HG02938 (cell line): ENCODE measurements around the gene OSER1.
"Not testable (repeated sequence)": the region's sequence is repeated elsewhere in the genome, so short reads cannot be mapped to it uniquely, and the experiment has no call there.

ENCODE experiments used
- ATAC-seq: cut with Tn5 transposase; IDR thresholded peaks from one replicate; pipeline ENCODE4 v1.9.1; 2021; ENCODE audit warnings: mild to moderate bottlenecking, moderate library complexity; ENCODE audit not compliant: unreplicated experiment

The OSER1 gene

GRCh38 chr20:44204156-44204831 is 6.3 kb downstream of the OSER1 start:
- ATAC-seq, result no peak

- no peak for ATAC-seq
Measured at GRCh38 chr20:44203161-44203560, 7.4 kb downstream of the OSER1 start.

- ATAC-seq, result no peak
Measured at GRCh38 chr20:44200983-44201382, 9.6 kb downstream of the OSER1 start.

- no peak for ATAC-seq
Measured at GRCh38 chr20:44200371-44200770, 10.2 kb downstream of the OSER1 start.

- no peak for ATAC-seq
Measured at GRCh38 chr20:44199877-44200276, 10.7 kb downstream of the OSER1 start.

- ATAC-seq, result no peak
Measured at GRCh38 chr20:44198872-44199271, 11.7 kb downstream of the OSER1 start.

GRCh38 chr20:44196271-44196670 is 14.3 kb downstream of the OSER1 start:
- ATAC-seq, result no peak

- ATAC-seq, result no peak
Measured at GRCh38 chr20:44195605-44196004, 15.0 kb downstream of the OSER1 start.

- ATAC-seq, result no peak
Measured at GRCh38 chr20:44193801-44194200, 16.8 kb downstream of the OSER1 start.

- ATAC-seq, result not testable (repeated sequence)
Measured at GRCh38 chr20:44191640-44192039, 18.9 kb downstream of the OSER1 start.

GRCh38 chr20:44190197-44190852 is 20.2 kb downstream of the OSER1 start:
- not testable (repeated sequence) for ATAC-seq

GRCh38 chr20:44188752-44189151 is 21.8 kb downstream of the OSER1 start:
- ATAC-seq, result no peak

- ATAC-seq, result no peak
Measured at GRCh38 chr20:44187772-44188709, 22.5 kb downstream of the OSER1 start.

GRCh38 chr20:44187054-44187771 is 23.4 kb downstream of the OSER1 start, which contains the start of gene JPH2:
Gene JPH2, minus strand, starts transcription at chr20:44187188. Its CDS starts 483 bp downstream, at chr20:44186705.
- no peak for ATAC-seq

- ATAC-seq, result no peak
Measured at GRCh38 chr20:44186674-44187053, 23.9 kb downstream of the OSER1 start.

- ATAC-seq, result no peak
Measured at GRCh38 chr20:44186201-44186600, 24.4 kb downstream of the OSER1 start.

GRCh38 chr20:44185574-44185973 is 25.0 kb downstream of the OSER1 start:
- ATAC-seq, result no peak

- ATAC-seq, result no peak
Measured at GRCh38 chr20:44183282-44183681, 27.3 kb downstream of the OSER1 start.

GRCh38 chr20:44182863-44183262 is 27.7 kb downstream of the OSER1 start:
- no peak for ATAC-seq

GRCh38 chr20:44182135-44182765 is 28.3 kb downstream of the OSER1 start:
- no peak for ATAC-seq
